VCaP (cell line): ENCODE data around the gene ARTN.

Experiments used
- H3K27ac ChIP-seq: fragments of 450-650 bp; 2 replicates; pipeline ENCODE4 v1.5.1; 2017
- TF ChIP-seq, protein P1 (sequence below): fragments of 450-650 bp; conservative IDR thresholded peaks from 2 replicates; pipeline ENCODE4 v1.5.1; 2017; ENCODE audit warnings: mild to moderate bottlenecking, moderate library complexity

ARTN gene

DNA sequence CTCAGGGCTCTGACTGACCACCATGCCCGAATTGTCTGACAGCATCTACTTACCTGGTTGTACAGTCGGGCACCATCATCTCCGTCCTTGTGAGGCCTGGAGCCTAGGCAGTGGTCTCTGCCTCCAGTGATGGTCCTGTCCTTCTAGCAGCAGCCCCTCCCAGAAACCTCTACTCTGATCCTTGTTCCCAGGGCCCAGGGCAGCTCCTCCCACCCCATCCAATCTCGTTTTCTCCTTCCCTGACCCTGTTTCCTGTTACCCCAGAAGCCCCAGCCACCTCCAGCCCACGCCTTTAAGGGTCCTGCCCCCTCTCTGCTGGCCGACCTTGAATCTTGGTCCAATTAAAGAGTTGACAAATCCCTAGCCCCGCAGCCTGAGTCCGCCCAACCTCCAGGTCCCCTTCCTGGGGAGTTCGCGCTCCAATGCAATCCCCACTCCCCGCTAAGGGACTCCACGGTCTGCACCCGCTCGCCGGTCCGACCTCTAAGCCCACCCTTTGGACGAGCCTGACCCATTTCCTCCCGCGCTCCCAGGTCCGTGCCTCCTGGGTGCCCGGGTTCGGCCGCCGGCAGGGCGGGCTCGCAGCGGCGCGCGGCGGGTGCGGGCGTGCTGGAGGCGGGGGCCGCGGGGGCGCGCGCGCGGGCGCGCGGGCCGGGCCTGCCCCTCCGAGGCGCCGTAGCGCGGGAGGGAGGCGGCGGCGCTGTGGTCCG lies 45.1 kb downstream of the ARTN start, which contains the start of gene B4GALT2:
B4GALT2 (plus strand) TSS at position 660 of the 710 bp plus-strand sequence. CDS start 1,951 bp downstream, outside the sequence.
- peak within 1 kb of the TSS; percentile 76 for H3K27ac ChIP-seq
- TF ChIP-seq, protein P1, sequence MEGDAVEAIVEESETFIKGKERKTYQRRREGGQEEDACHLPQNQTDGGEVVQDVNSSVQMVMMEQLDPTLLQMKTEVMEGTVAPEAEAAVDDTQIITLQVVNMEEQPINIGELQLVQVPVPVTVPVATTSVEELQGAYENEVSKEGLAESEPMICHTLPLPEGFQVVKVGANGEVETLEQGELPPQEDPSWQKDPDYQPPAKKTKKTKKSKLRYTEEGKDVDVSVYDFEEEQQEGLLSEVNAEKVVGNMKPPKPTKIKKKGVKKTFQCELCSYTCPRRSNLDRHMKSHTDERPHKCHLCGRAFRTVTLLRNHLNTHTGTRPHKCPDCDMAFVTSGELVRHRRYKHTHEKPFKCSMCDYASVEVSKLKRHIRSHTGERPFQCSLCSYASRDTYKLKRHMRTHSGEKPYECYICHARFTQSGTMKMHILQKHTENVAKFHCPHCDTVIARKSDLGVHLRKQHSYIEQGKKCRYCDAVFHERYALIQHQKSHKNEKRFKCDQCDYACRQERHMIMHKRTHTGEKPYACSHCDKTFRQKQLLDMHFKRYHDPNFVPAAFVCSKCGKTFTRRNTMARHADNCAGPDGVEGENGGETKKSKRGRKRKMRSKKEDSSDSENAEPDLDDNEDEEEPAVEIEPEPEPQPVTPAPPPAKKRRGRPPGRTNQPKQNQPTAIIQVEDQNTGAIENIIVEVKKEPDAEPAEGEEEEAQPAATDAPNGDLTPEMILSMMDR: no peak

GRCh38 chr1:43979261-43979527 lies 45.6 kb downstream of the ARTN start:
- TF ChIP-seq, protein P1: no peak
- H3K27ac ChIP-seq: peak overlapping the region; percentile 76; the same call in 1 of the 2 replicates

DNA sequence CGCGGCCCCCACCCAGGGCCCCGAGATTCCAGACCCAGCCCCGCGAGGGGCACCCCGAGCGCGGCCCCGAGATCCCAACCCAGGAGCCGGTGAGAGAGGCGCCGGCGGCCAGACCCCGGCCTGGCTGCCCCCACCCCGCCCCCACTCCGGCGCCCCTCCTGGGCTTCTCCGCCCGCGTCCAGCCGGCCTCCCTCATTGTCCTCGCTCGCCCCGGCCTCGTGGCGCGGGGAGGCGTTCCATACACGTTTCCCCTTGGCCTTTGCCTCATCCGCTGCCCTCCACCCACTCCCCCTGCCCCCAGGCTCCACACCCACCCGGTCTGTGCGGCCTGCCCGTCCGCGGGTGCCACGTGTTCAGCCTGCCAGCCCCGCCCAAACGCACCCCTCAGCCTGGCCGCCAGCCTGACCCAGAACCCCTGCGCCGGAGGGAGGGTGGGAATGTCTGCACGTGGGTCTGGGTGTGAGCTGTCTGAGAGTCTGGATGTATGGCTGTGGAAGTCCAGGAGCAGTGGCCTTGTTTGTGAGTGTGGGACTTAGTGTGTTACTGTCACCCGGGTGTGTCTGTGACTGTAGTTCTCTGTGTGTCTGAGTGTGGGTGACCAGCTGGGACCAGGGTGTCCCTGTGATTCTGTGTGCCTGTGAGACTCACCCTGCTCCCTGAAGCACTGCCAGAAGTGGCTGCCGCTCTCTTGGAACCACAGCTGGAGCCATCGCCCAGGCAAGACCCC lies 46.1 kb downstream of the ARTN start:
- TF ChIP-seq, protein P1: no peak
- H3K27ac ChIP-seq: peak overlapping the region; percentile 76

GRCh38 chr1:43980255-43981134 lies 46.9 kb downstream of the ARTN start:
- peak overlapping the region; percentile 76 for H3K27ac ChIP-seq
- TF ChIP-seq, protein P1: no peak

- TF ChIP-seq, protein P1: no peak
- no peak overlapping the region for H3K27ac ChIP-seq
Observed at GRCh38 chr1:43981135-43981491, 47.5 kb downstream of the ARTN start.

DNA sequence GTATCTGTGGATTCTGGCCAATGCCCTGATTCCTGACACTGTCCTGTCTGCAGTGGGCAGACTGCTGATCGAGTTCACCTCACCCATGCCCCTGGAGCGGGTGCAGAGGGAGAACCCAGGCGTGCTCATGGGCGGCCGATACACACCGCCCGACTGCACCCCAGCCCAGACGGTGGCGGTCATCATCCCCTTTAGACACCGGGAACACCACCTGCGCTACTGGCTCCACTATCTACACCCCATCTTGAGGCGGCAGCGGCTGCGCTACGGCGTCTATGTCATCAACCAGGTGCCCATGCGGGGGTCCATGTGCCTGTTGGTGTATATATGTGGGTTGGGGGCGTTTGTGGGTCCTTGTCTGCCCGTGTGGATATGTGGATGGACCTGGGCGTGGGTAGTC lies 48.0 kb downstream of the ARTN start:
- TF ChIP-seq, protein P1: no peak
- H3K27ac ChIP-seq: no peak overlapping the region

- no peak overlapping the region for H3K27ac ChIP-seq
- TF ChIP-seq, protein P1: no peak
Observed at GRCh38 chr1:43982241-43982640, 48.6 kb downstream of the ARTN start.
